ENCODE measurements around the gene DHRS2.

DHRS2 gene

GRCh38 chr14:23641915-23642588, 5.9 kb downstream of the DHRS2 start:
- no peak overlapping the region for H3K27ac ChIP-seq (ENCODE audit: low read length)
- H3K36me3 ChIP-seq (ENCODE audit: control insufficient read depth in 2 of 2, insufficient read depth in 2 of 2, low read length in 2 of 2), result no peaks in the 10 kb centered on the region
- no peaks in the 10 kb centered on the region for H3K9me3 ChIP-seq (ENCODE audit: control insufficient read depth in 2 of 2, low read length in 2 of 2)
- no peaks in the 10 kb centered on the region for H3K27me3 ChIP-seq (ENCODE audit: control insufficient read depth in 1 of 2, insufficient read depth in 2 of 2, low read length in 2 of 2)
- no peak overlapping the region for H3K4me3 ChIP-seq (ENCODE audit: low read length in 2 of 2)
- peaks cover 5% of the 10 kb centered on the region for H3K4me1 ChIP-seq (ENCODE audit: control insufficient read depth, insufficient read depth, low read length)
- no peak overlapping the region for H3K9ac ChIP-seq (ENCODE audit: low read length in 2 of 2)

GRCh38 chr14:23643533-23644194, 7.5 kb downstream of the DHRS2 start:
- no peaks in the 10 kb centered on the region for H3K27me3 ChIP-seq (ENCODE audit: control insufficient read depth in 1 of 2, insufficient read depth in 2 of 2, low read length in 2 of 2)
- no peak overlapping the region for H3K9ac ChIP-seq (ENCODE audit: low read length in 2 of 2)
- H3K9me3 ChIP-seq (ENCODE audit: control insufficient read depth in 2 of 2, low read length in 2 of 2), result no peaks in the 10 kb centered on the region
- H3K4me3 ChIP-seq (ENCODE audit: low read length in 2 of 2), result no peak overlapping the region
- no peaks in the 10 kb centered on the region for H3K36me3 ChIP-seq (ENCODE audit: control insufficient read depth in 2 of 2, insufficient read depth in 2 of 2, low read length in 2 of 2)
- H3K4me1 ChIP-seq (ENCODE audit: control insufficient read depth, insufficient read depth, low read length), result peaks cover 5% of the 10 kb centered on the region
- H3K27ac ChIP-seq (ENCODE audit: low read length), result no peak overlapping the region

- H3K4me3 ChIP-seq (ENCODE audit: low read length in 2 of 2), result no peak overlapping the region
- H3K9me3 ChIP-seq (ENCODE audit: control insufficient read depth in 2 of 2, low read length in 2 of 2), result no peaks in the 10 kb centered on the region
- H3K27me3 ChIP-seq (ENCODE audit: control insufficient read depth in 1 of 2, insufficient read depth in 2 of 2, low read length in 2 of 2), result no peaks in the 10 kb centered on the region
- peaks cover 5% of the 10 kb centered on the region for H3K4me1 ChIP-seq (ENCODE audit: control insufficient read depth, insufficient read depth, low read length)
- H3K27ac ChIP-seq (ENCODE audit: low read length), result no peak overlapping the region
- no peaks in the 10 kb centered on the region for H3K36me3 ChIP-seq (ENCODE audit: control insufficient read depth in 2 of 2, insufficient read depth in 2 of 2, low read length in 2 of 2)
- H3K9ac ChIP-seq (ENCODE audit: low read length in 2 of 2), result no peak overlapping the region
Measured at GRCh38 chr14:23644195-23644918, 8.2 kb downstream of the DHRS2 start.

GRCh38 chr14:23644919-23645336, 8.8 kb downstream of the DHRS2 start:
- no peaks in the 10 kb centered on the region for H3K27me3 ChIP-seq (ENCODE audit: control insufficient read depth in 1 of 2, insufficient read depth in 2 of 2, low read length in 2 of 2)
- H3K27ac ChIP-seq (ENCODE audit: low read length), result no peak overlapping the region
- H3K36me3 ChIP-seq (ENCODE audit: control insufficient read depth in 2 of 2, insufficient read depth in 2 of 2, low read length in 2 of 2), result no peaks in the 10 kb centered on the region
- no peaks in the 10 kb centered on the region for H3K9me3 ChIP-seq (ENCODE audit: control insufficient read depth in 2 of 2, low read length in 2 of 2)
- no peak overlapping the region for H3K4me3 ChIP-seq (ENCODE audit: low read length in 2 of 2)
- H3K4me1 ChIP-seq (ENCODE audit: control insufficient read depth, insufficient read depth, low read length), result peaks cover 5% of the 10 kb centered on the region
- H3K9ac ChIP-seq (ENCODE audit: low read length in 2 of 2), result no peak overlapping the region

GRCh38 chr14:23645504-23645811, 9.3 kb downstream of the DHRS2 start:
- Histone ChIP-seq H3K4me3 (ENCODE audit: low read length in 2 of 2) (no peak overlapping the region), H3K9me3 (ENCODE audit: control insufficient read depth in 2 of 2, low read length in 2 of 2) (no peaks in the 10 kb centered on the region), H3K36me3 (ENCODE audit: control insufficient read depth in 2 of 2, insufficient read depth in 2 of 2, low read length in 2 of 2) (no peaks in the 10 kb centered on the region), H3K27me3 (ENCODE audit: control insufficient read depth in 1 of 2, insufficient read depth in 2 of 2, low read length in 2 of 2) (no peaks in the 10 kb centered on the region), H3K4me1 (ENCODE audit: control insufficient read depth, insufficient read depth, low read length) (peaks cover 2% of the 10 kb centered on the region), H3K9ac (ENCODE audit: low read length in 2 of 2) (no peak overlapping the region), H3K27ac (ENCODE audit: low read length) (no peak overlapping the region)

GRCh38 chr14:23645812-23646647, 9.9 kb downstream of the DHRS2 start:
- Histone ChIP-seq H3K9ac (ENCODE audit: low read length in 2 of 2) (no peak overlapping the region), H3K4me1 (ENCODE audit: control insufficient read depth, insufficient read depth, low read length) (peaks cover 2% of the 10 kb centered on the region), H3K27ac (ENCODE audit: low read length) (no peak overlapping the region), H3K4me3 (ENCODE audit: low read length in 2 of 2) (no peak overlapping the region), H3K9me3 (ENCODE audit: control insufficient read depth in 2 of 2, low read length in 2 of 2) (no peaks in the 10 kb centered on the region), H3K27me3 (ENCODE audit: control insufficient read depth in 1 of 2, insufficient read depth in 2 of 2, low read length in 2 of 2) (no peaks in the 10 kb centered on the region), H3K36me3 (ENCODE audit: control insufficient read depth in 2 of 2, insufficient read depth in 2 of 2, low read length in 2 of 2) (no peaks in the 10 kb centered on the region)

- Histone ChIP-seq H3K36me3 (ENCODE audit: control insufficient read depth in 2 of 2, insufficient read depth in 2 of 2, low read length in 2 of 2) (no peaks in the 10 kb centered on the region), H3K4me3 (ENCODE audit: low read length in 2 of 2) (no peak overlapping the region), H3K27me3 (ENCODE audit: control insufficient read depth in 1 of 2, insufficient read depth in 2 of 2, low read length in 2 of 2) (no peaks in the 10 kb centered on the region), H3K27ac (ENCODE audit: low read length) (no peak overlapping the region), H3K9ac (ENCODE audit: low read length in 2 of 2) (no peak overlapping the region), H3K9me3 (ENCODE audit: control insufficient read depth in 2 of 2, low read length in 2 of 2) (no peaks in the 10 kb centered on the region), H3K4me1 (ENCODE audit: control insufficient read depth, insufficient read depth, low read length) (no peaks in the 10 kb centered on the region)
Measured at GRCh38 chr14:23646648-23647549, 10.7 kb downstream of the DHRS2 start.

- Histone ChIP-seq H3K9ac (ENCODE audit: low read length in 2 of 2) (no peak overlapping the region), H3K9me3 (ENCODE audit: control insufficient read depth in 2 of 2, low read length in 2 of 2) (no peaks in the 10 kb centered on the region), H3K27ac (ENCODE audit: low read length) (no peak overlapping the region), H3K36me3 (ENCODE audit: control insufficient read depth in 2 of 2, insufficient read depth in 2 of 2, low read length in 2 of 2) (no peaks in the 10 kb centered on the region), H3K27me3 (ENCODE audit: control insufficient read depth in 1 of 2, insufficient read depth in 2 of 2, low read length in 2 of 2) (no peaks in the 10 kb centered on the region), H3K4me3 (ENCODE audit: low read length in 2 of 2) (no peak overlapping the region), H3K4me1 (ENCODE audit: control insufficient read depth, insufficient read depth, low read length) (no peaks in the 10 kb centered on the region)
Measured at GRCh38 chr14:23647619-23648018, 11.5 kb downstream of the DHRS2 start.

GRCh38 chr14:23648764-23649460, 12.7 kb downstream of the DHRS2 start:
- Histone ChIP-seq H3K27ac (ENCODE audit: low read length) (no peak overlapping the region), H3K4me3 (ENCODE audit: low read length in 2 of 2) (no peak overlapping the region), H3K27me3 (ENCODE audit: control insufficient read depth in 1 of 2, insufficient read depth in 2 of 2, low read length in 2 of 2) (no peaks in the 10 kb centered on the region), H3K4me1 (ENCODE audit: control insufficient read depth, insufficient read depth, low read length) (no peaks in the 10 kb centered on the region), H3K36me3 (ENCODE audit: control insufficient read depth in 2 of 2, insufficient read depth in 2 of 2, low read length in 2 of 2) (no peaks in the 10 kb centered on the region), H3K9me3 (ENCODE audit: control insufficient read depth in 2 of 2, low read length in 2 of 2) (no peaks in the 10 kb centered on the region), H3K9ac (ENCODE audit: low read length in 2 of 2) (no peak overlapping the region)
